ENCODE data around the gene ITPKC. TPM values are rescaled to one million over a fixed set of nuclear protein-coding genes. Genes with fewer than 3 reads are reported as not detected.

ITPKC gene
- polyA plus RNA-seq, 1 of the 3 experiments (the other 2 are of a cell fraction): 6.3 TPM

GRCh38 chr19:40705362-40705651, 11.6 kb upstream of the ITPKC start:
- POLR2A ChIA-PET: no interaction called here
- Histone ChIP-seq H3K4me3 (ENCODE audit: low read depth in 2 of 2, low read length in 1 of 2) (no peak overlapping the region), H3K27me3 (ENCODE audit: insufficient read depth) (no peaks in the 10 kb centered on the region), H3K27ac (ENCODE audit: low read depth in 2 of 2, low read length in 1 of 2) (no peak overlapping the region), H2AFZ (ENCODE audit: low read depth) (no peak overlapping the region), H4K20me1 (ENCODE audit: insufficient read depth) (no peaks in the 10 kb centered on the region), H3F3A (replicated peaks; ENCODE audit: insufficient read depth) (no peaks in the 10 kb centered on the region), H3K9me2 (no peaks in the 10 kb centered on the region), H3K4me1 (ENCODE audit: control insufficient read depth in 1 of 2, insufficient read depth in 2 of 2, low read depth in 1 of 2, low read length in 1 of 2) (no peaks in the 10 kb centered on the region), H3K36me3 (replicated peaks in 1 of 2; ENCODE audit: control insufficient read depth in 1 of 2, insufficient read depth in 2 of 2, low read length in 1 of 2) (peaks cover 36 to 47% of the 10 kb centered on the region in 2 experiments), H3K79me2 (ENCODE audit: insufficient read depth) (no peaks in the 10 kb centered on the region; the same call in 1 of the 2 replicates), H3K4me2 (no peak overlapping the region), H3K9me3 (no peaks in the 10 kb centered on the region), H3K9ac (no peak overlapping the region)
- CTCF ChIA-PET: no interaction called here
- no peak for DNase-seq
- WGBS (ENCODE audit: low lambda C conversion rate): 95% methylated on average over 9 of the region's 9 CpGs
- TF ChIP-seq RCOR1 (IDR thresholded peaks at IDR 0.05; ENCODE audit: low read length): no peak
- TF ChIP-seq POLR2AphosphoS5 (IDR thresholded peaks at IDR 0.05; ENCODE audit: low read depth, low read length): no peak
- TF ChIP-seq TAF1 (IDR thresholded peaks at IDR 0.05; ENCODE audit: borderline replicate concordance, low read depth, low read length): no peak
- no peak for TF ChIP-seq RFX5 (IDR thresholded peaks at IDR 0.05; ENCODE audit: low read length)
- no peak for TF ChIP-seq MAX (IDR thresholded peaks at IDR 0.05; ENCODE audit: low read depth)
- no peak for TF ChIP-seq ZBTB33 (IDR thresholded peaks at IDR 0.05; ENCODE audit: borderline replicate concordance, low read depth)
- no peak for TF ChIP-seq FOXM1 (IDR thresholded peaks at IDR 0.05; ENCODE audit: low read depth)
- no peak for TF ChIP-seq NRF1 (IDR thresholded peaks at IDR 0.05; ENCODE audit: low read depth, low read length)
- TF ChIP-seq NFIC (IDR thresholded peaks at IDR 0.05; ENCODE audit: borderline replicate concordance): no peak
- no peak for TF ChIP-seq CHD2 (IDR thresholded peaks at IDR 0.05; ENCODE audit: low read length, partially characterized antibody)
- TF ChIP-seq EZH2phosphoT487 (IDR thresholded peaks at IDR 0.05; ENCODE audit: borderline replicate concordance, low read depth): no peak
- no peak for TF ChIP-seq ELF1 (IDR thresholded peaks at IDR 0.05)
- no peak for TF ChIP-seq JUND (IDR thresholded peaks at IDR 0.05)
- TF ChIP-seq RAD21 (IDR thresholded peaks at IDR 0.05; ENCODE audit: low read length): no peak
- TF ChIP-seq SIN3A (IDR thresholded peaks at IDR 0.05; ENCODE audit: borderline replicate concordance, low read depth, low read length): no peak
- no peak for TF ChIP-seq CTCF (IDR thresholded peaks at IDR 0.05)
- TF ChIP-seq REST (IDR thresholded peaks at IDR 0.05; ENCODE audit: low read depth, low read length): no peak

All from SK-N-SH (cell line).